Inflammatory macrophage treated with lipopolysaccharide for 1 hour (primary cell): ENCODE results near the gene FBXL14.
"Not testable (repeated sequence)": the region's sequence is repeated elsewhere in the genome, so short reads cannot be mapped to it uniquely, and the experiment has no call there.

Experiments used
- DNase-seq, 2 donors: peaks; one replicate each; pipeline ENCODE4 v3.0.0-alpha.2; 2020 to 2022

Gene FBXL14

DNA sequence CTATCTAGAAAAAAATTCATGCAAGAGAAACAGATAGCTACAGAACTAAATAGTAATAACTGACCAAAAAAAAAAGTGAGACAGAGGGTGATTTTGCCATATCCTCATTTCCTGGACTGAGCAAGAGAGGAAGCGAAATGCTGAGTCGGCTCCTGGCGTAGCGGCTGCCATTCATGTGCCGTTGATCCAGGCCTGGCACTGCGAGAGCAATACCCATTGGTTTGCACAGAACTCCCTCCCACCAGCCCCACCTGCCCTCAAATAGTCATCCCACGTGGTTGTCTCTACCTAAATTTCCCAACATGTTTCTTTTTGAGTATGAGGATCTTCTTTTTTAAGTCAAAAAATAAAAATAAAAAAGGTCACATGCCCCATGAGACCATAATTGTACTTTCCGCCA lies 25.2 kb upstream of the FBXL14 start:
- peak; percentile 72 for DNase-seq

DNA sequence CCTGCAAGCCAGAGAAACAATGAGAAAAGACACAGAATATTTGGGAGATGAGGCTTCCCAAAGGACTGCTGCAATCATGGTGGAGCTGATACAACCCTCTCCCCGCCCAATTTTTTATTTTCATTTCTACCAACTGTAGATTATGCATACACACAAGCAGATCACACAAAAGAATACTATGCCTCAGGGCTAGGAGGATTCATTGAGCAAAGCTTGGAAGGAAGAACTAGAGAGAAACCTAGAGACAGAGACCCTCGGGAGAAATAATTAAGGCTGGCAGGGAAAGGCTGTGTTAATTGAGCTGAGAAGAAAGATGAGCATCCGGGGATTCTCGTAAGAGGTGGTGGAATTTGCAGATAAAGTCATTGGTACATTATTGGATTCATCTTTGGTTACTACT lies 24.8 kb upstream of the FBXL14 start:
- DNase-seq: no peak

DNA sequence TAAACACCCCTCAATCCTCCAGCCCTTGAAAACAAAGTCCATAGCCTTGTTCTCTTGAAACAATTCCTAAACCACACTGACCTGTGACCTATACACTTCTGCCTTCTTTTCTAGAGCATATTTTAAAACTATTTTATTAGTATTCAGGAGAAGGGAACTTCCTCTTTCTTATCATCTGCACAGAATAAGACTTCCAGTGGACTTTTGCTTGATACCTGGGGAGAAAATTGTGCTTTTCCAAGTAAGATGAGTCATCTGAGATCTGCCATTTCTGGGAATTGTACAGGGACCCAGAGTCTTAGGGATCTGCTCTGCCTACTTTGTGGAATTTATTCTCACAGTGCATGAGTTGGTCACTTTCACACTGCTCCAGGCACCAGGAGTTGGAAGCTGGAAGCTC lies 24.1 kb upstream of the FBXL14 start:
- no peak for DNase-seq

DNA sequence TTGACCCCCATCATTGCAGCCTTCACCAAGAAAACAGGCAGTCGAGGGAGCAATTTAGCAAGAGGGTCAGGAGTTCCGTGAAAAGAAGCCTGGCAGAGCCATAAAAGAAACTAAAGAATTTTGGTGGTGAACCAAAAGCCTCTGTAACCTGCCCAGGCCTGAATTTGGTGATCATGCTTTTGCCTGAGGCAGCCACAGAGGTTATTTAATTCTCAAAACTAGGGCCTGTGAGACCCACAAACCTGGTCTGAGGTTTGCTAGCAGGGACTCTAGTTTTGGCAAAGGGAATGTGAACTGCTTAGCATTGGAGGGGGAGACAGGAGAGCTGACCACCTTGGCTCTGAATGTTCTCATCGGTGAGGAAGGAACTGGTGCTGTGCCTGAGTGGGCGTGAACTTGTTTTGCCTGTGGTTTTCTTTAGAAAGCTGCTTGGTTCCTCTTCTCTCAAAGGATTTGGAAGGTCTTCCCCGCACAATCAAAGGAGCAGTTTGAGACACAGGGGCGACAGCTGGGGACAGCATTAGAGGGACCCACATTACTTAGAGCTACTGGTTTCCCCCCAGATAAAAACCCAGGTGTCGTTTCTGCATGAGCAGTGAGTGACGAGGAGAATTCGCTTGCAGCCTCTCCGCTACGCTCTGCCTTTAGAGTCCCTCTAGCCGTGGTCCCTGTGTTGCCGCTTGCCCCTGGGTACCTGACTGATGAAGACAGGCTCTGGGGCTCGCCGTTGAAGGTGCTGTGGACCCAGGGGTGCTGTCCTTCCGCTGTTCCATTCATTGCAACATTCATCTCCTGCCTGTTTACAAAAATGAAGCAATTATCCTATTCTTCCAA lies 22.1 kb upstream of the FBXL14 start:
- DNase-seq: peak; percentile 70 to 71

DNA sequence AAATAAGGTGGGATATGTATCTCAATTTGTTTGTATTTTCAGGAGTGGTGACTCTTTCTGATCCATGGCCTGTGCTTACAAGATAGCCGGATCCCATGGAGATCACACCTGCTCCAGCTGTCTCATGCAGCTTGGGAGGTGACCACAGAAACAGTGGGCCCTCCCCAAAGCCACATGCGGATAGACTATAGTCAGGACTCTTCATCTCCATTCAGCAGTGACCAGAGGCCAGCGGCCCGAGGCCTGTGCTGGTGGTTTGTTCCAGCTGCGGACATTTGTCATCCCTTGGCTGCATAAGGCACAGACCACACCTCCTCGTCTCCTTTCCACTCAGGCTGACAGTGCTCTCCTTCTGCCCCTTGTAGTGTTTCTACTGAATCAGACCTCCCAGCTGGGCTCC lies 20.0 kb upstream of the FBXL14 start:
- no peak for DNase-seq

DNA sequence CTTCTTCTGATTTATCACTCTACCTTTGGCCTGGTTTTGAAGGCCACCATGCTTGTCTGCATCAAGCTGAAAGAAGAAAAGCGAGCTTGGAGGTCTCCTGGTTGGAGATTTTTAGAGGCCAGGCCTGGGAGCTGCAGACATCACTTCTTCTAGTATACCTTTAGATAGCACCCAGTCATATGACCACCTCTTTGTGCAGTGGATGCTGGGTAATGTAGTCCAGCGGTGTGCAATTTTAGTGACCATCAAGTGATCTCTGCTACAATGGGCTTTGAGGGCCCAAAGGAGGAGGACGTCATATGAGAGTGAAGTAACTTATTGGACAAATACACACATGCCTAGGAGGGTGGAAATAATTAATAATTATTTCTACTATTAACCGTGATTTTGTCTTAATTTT lies 19.5 kb upstream of the FBXL14 start:
- DNase-seq: no peak

DNA sequence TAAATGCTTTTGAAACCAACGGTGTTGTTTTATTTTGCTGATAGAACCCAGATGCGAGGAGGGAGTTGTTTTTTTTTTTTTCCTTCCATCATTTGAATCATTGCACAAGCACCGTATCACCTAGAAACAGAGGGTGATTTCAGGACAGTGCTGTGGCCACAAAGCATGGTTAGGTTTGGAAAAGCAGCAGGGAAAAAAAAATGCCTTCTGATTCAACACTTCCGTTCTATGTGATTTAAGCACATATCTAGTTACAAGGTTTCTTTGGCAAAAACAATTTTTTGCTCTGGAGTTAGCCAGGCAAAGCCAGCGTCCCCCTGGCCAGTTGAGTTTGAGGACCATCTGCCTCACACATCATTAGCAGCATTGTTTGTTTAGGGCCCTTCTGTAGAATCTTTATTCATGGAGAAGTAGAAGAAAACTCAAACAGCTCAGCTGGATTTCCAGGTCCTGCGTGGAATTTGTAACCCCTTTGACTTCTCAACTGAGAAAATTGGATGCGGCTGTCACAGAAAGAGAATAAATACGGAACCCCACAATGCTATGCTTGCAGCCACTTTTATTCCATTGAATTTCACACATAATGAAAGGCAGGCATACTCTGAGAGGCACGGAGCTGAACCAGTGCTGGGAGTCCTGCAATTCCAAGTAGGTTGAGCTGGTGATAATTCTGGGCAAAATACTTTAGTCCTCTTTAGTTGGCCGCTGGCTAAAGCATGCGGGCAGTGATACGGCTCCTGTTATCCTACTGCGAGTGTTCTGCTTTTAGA lies 17.6 kb upstream of the FBXL14 start:
- DNase-seq: no peak

DNA sequence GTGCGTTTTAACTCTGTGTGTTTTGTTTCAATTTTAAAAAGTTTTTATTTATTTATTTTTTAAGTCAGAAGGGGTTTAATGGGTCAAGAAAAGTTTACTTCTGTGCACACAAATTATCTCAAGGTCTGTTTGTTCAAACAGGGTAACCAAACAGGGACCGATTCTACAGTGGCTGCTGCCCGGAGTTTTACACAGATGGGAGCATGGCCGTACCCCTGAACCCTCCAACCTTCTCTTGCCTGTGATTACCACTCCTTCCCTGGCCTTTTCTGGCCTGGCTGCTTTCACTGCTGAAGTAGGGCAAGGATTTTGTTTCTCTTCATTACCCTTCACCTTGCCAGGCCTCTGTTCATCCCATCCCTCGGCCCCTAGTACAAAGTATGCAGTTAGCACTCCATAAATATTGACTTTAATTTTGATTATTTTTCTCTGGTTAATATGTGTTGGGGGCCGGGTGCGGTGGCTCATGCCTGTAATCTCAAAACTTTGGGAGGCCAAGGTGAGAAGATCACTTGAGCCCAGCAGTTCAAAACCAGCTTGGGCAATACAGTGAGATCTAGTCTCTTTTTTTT lies 15.8 kb upstream of the FBXL14 start:
- DNase-seq: no peak

DNA sequence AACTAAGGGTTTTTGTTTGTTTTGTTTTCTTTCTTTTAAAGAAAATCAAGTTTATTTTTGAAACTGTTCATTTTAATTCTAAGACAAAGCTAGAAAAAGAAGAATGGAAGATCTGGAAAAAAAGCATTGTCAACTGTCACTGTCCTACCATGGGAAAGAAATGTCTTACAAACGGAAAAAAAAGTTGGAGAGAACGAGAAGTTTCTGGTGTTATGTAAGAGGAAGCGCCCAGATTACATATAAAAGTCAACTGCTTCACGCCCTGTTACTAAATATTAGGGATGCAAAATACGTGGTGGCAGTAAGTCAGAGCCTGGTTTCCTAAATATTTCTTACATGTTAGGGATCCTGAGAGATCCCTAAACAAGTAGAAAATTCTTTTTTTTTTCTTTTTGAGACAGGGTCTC lies 14.3 kb upstream of the FBXL14 start:
- DNase-seq: peak; percentile 88 to 92

DNA sequence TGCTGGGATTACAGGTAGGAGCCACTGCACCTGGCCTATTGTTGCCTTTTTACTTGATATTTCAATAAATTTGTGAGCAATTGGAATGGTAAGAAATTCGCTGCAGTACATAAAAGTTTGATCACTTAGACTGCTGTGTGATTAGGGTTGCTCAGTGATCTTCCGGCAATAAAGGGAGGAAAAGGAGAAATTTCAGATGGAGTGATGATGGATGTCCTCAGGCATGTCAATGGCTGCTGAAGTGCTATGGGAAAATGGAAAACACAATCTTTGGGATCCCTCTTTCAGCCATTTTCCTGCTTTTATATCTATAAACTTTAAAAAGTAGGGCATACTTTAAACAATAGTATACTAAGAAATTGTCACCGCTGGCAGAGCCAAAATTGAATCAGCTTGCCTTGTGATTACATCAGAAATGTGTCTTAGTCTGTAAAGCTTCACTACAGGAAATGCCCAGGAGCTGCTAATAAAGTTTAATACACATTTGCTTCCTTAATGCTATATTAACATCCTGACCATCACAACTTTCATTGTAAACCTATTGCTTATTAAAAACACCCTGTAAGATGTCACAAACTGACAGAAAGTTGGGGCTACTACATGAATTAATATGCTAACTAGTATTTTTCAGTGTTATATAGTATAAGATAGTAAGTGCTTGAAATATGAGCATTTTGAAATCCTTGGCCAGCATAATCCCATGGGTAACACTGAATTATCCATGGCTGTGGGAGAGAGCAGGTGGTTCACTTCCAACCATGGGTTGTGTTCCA lies 13.7 kb upstream of the FBXL14 start:
- DNase-seq: peak; percentile 71 to 73

DNA sequence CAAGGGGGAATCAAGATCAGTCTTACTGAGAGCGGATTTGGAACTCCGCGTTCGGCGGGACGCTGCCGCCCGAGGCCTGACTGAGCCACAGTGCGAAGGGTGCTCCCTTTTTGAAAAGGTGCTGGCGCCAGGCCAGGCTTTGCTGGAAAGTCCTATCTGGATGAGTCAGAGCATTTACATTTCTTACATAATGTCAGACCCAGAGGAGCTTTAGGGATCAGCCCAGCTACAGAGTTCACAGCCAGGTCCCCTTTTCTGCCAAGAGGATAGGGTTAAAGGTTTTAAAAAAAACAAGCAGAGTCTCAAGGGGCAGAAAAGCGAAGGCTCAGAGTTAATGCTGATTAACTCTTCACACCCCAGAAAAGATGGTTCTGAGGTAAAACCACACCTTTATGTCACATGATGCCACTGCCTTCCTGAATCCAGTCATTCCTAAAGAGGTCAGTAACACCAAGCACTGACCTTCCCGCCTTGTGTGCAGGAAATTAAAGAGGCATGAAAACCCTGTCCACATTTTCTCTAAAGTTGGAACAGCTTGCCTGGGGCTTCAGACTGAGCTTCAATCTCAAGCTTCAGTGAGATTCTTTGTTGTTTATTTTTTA lies 11.7 kb upstream of the FBXL14 start:
- DNase-seq: peak; percentile 96 to 99

DNA sequence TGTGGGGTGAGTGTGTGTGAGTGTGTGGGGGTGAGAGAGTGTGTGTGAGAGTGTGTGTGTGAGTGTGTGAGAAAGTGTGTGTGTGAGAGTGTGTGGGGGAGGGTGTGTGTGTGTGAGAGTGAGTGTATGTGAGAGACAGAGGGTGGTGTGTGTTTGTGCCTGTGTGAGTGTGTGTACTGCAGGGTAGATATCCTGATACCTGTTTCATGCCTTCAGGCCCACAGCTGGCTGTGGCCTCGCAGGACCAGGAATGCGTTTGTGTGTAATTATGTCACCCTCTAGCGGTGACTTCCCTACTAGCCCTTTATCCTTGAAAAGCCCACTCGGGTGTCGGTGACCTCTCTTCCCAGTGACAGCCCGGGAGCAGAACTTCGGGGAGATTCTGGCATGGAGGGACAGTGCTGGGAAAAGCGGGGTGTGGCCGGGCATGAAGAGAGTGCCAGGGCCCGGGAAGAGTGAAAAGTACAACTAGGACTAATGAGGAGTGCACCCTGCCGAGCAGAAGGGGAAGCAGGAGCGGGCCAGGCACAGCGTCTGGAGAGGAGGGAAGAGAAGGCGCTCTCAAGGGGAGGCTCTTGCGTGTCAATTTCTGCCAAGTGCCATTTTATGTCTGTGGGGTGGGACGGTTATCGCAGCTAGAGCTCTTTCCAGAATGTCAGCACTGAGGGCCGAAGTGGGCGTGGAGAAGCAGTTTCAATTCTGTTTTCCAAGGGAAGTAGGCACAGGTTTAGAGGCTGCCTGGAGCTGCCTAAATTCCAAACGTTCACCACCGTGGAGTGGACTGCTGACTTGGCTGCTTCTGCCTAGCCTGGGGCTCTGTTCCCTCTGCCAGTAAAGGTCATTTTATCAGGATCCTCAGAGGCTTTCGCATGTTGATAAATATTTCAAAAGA lies 11.0 kb upstream of the FBXL14 start:
- DNase-seq: peak; percentile 86 to 89

DNA sequence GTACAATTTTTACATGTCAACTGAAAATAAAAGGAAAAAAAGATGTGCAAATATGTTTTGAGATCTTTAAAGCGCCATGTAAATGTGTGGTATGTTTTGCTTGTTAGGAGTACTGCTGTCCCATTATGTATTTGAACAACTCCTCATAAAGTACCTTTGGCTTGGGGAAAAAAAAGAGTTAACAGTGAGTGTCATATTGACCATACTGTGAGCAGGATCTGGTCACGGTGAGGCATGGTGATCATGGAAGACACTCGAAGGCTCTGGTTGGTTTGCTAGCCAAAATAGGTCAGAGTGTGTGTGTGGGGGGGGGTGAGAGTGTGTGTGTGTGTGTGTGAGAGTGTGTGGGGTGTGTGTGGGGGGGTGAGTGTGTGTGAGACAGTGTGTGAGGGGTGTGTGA lies 10.1 kb upstream of the FBXL14 start:
- DNase-seq: no peak

DNA sequence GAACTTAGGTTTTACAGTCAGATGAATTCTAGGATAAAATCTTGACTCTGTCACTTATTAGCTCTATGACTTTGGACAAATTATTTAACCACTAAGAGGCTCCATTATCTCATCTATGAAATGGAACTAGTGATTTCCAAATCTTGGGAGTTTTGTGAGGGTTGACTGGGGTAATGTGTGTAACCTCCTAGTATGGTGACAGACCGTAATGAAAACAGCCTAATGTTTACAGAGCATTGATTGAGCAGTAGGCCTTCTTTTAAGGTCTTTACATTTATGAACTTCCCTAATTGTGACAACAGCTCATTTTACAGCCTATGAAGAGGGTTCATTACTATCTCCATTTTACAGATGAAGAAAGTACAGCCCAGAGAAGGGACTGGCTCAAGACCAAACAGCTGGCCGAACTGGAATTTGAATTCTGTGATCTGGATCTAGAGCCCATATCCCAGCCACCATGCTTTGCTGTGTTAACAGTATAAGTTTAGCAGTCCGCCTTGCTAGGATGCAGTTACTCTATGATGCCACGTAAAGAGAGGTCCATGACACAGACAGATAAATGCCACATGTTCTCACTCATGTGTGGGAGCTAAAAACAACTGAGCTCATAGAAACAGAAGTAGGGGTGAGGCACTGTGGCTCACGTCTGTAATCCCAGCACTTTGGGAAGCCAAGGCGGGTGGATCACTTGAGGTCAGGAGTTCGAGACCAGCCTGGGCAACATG lies 9.1 kb upstream of the FBXL14 start:
- DNase-seq: peak; percentile 70 to 74

DNA sequence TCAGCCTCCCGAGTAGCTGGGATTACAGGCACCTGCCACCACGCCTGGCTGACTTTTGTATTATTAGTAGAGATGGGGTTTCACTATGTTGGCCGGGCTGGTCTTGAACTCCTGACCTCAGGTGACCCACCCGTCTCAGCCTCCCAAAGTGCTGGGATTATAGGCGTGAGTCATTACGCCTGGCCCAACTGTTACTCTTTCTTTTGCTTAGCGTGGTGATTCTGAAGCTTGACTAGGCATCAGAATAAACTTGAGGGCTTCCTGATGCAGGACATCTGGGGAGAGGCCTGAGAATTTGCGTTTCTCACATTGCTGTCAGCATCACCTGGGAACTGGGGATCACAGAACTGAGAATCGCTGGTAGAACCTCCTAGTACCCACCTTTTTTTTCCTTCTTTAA lies 8.3 kb upstream of the FBXL14 start:
- DNase-seq: not testable (repeated sequence)

DNA sequence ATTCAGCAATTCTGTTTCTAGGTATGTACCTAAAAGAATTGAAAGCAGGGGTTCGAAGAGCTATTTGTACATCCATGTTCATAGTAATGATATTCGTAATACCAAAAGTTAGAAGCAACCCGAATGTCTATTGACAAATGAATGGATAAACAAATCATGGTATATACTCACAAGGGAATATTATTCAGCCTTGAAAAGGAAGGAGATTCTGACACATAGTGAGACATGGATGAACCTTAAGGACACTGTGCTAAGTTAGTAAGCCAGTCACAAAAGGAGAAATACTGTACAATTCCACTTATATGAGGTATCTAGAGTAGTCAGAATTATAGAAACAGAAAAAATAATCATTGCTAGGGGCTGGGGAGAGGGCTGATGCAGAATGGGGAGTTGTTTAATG lies 4.4 kb upstream of the FBXL14 start:
- no peak for DNase-seq

DNA sequence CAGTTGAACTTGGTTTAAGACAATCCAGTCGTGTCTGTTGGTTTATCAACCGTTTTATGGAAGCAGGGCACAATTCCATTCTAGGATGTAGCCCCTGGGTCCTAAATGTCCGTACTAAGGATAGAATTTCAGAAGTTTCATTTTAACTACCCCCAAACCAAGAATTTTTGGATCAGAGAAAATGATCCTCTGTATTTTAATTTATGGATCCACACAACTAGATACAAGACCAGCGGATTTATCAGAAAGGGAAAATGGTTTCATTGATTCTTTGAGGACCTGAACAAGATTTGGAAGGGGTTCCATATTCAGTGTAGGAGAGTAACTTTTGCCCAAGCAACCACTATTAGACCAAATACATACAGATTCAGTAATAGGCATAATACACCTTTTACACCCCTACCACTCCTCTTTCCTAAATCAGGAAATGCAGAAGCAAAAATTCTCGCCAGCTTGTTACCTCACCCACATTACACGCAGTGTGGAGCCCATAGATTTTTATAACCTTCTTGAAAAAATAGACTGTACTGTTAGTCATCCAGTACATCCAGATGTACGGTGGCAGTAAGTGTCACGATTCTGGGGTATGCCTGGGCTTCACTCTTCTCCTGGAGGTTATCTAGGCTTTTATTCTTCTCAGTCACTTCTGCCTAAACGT lies 1.4 kb upstream of the FBXL14 start:
- no peak for DNase-seq

DNA sequence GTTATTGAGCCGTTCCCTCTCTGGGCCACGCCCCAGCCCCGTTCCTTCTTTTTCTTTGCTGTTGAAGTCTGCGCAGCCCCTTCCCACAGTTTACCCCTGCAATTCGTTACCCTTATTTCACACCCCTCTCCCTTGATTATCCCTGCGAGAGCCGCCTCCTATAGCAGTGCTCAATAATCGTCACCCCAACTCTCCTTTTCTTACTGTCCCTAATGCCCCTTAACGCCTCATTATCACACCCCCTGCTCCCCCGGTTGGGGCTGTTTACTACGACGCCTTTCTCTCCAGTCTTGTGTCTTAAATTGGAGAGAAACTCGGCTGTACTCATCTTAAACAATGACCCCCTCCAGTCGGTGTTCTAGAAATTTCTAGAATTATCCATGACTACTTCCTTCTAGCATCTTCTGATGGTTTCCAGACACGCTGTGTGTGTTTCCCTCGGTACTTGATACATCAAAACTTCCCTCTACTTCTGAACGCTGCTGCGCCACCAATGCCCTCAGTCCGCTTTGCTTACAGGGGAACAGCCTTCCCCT lies 713 bp upstream of the FBXL14 start:
- no peak for DNase-seq

DNA sequence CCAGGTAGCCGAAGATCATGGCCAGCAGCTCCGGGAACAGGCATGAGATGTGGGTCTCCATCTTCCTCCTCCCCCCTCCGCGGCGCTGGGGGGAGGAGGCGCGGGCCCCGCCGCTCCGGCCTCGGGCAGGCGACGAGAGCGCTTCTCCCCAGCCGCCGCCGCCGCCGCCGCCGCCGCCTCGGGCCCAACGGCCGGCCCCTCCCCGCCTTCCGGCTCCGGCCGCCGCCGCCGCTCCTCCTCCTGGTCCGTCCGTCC lies 448 bp downstream of the FBXL14 start:
- no peak for DNase-seq
